C4-2B (cell line): Measurements from ENCODE around the gene JAZF1.
A peak's percentile ranks its signal among the peaks of the same experiment; 100 is the strongest.

Experiments
- H3K27ac ChIP-seq: fragments of 450-650 bp; 2 replicates; pipeline ENCODE4 v1.5.1; 2017
- CTCF ChIP-seq: fragments of 450-650 bp; conservative IDR thresholded peaks from 2 replicates; pipeline ENCODE4 v1.5.1; 2017; ENCODE audit warnings: mild to moderate bottlenecking
- ZFX ChIP-seq: fragments of 450-650 bp; IDR thresholded peaks from 2 replicates; pipeline ENCODE4 v1.6.1; 2017

JAZF1 gene

GRCh38 chr7:27958933-27959548 lies 221.6 kb downstream of the JAZF1 start:
- peak overlapping the region; percentile 67 for H3K27ac ChIP-seq
- TF ChIP-seq CTCF (no peak), ZFX (no peak)

- no peak overlapping the region for H3K27ac ChIP-seq
- TF ChIP-seq ZFX (no peak), CTCF (no peak)
Observed at GRCh38 chr7:27955596-27955995, 225.0 kb downstream of the JAZF1 start.

- H3K27ac ChIP-seq, result no peak overlapping the region
- TF ChIP-seq ZFX (no peak), CTCF (no peak)
Observed at GRCh38 chr7:27955011-27955410, 225.6 kb downstream of the JAZF1 start.

GRCh38 chr7:27953777-27954176 lies 226.8 kb downstream of the JAZF1 start:
- TF ChIP-seq CTCF (no peak), ZFX (no peak)
- no peak overlapping the region for H3K27ac ChIP-seq

GRCh38 chr7:27953361-27953760 lies 227.2 kb downstream of the JAZF1 start:
- no peak overlapping the region for H3K27ac ChIP-seq
- TF ChIP-seq CTCF (no peak), ZFX (no peak)

GRCh38 chr7:27952456-27953285 lies 227.9 kb downstream of the JAZF1 start:
- H3K27ac ChIP-seq, result no peak overlapping the region
- no peak for TF ChIP-seq CTCF
- TF ChIP-seq ZFX, result no peak

- H3K27ac ChIP-seq, result no peak overlapping the region
- TF ChIP-seq CTCF (no peak), ZFX (no peak)
Observed at GRCh38 chr7:27950123-27950522, 230.5 kb downstream of the JAZF1 start.
